HCT116 (cell line): ENCODE data around the gene TXNRD3. TPM values are rescaled to one million over a fixed set of nuclear protein-coding genes. Genes with fewer than 3 reads are reported as not detected.

Experiments used
- ATAC-seq: fragments of 200-7000 bp; cut with Tn5 transposase; 2 replicates; pipeline ENCODE4 v1.9.1; 2020; ENCODE audit warnings: mild to moderate bottlenecking, moderate library complexity
- BruUV-seq: library from RNA; stranded (reverse); fragments of 400-500 nt; replicated peaks from 2 replicates; lab custom pipeline; 2021; lab: Mats Ljungman, UMichigan
- CTCF ChIA-PET: fragments of 300-600 bp; sonication (Branson Sonifier 250); formaldehyde crosslinking; loops from one replicate; lab custom pipeline; 2021; ENCODE audit warnings: antibody characterized with exemption; lab: Charles Lee
- POLR2A ChIA-PET: fragments of 300-600, 350-600 bp; sonication (Branson Sonifier 250); formaldehyde crosslinking; loops from one replicate; lab custom pipeline; 2021; ENCODE audit warnings: antibody characterized with exemption; lab: Charles Lee
- RAD21 ChIA-PET, 2 experiments: fragments of 300-600 bp; sonication (Branson Sonifier 250); formaldehyde crosslinking; loops; one replicate each; lab custom pipeline; 2023; ENCODE audit warnings: low total read pairs in 2 of 2; ENCODE audit not compliant: uncharacterized antibody in 2 of 2, unreplicated experiment in 2 of 2, low non-redundant PET in 1 of 2; lab: Charles Lee
- DNase-seq: peaks from one replicate; pipeline ENCODE4 v3.0.0-alpha.2; 2010; ENCODE audit warnings: low read depth, low spot score
- H2AFZ ChIP-seq: fragments of 200-600 bp; shearing (Covaris generic), sonication (generic); 2 replicates; pipeline ENCODE4 v1.6.1; 2017; ENCODE audit warnings: low read depth, mixed run types, mixed read lengths, antibody characterized with exemption, low read length; ENCODE audit not compliant: poor library complexity, severe bottlenecking
- H3K27ac ChIP-seq: 2 replicates; pipeline ENCODE4 v1.5.1; 2012; ENCODE audit warnings: low read depth, low read length
- H3K27me3 ChIP-seq: fragments of 200-600 bp; sonication (generic); 2 replicates; pipeline ENCODE4 v1.6.1; 2016; ENCODE audit warnings: mixed run types, low read length, mixed read lengths; ENCODE audit not compliant: insufficient read depth
- H3K36me3 ChIP-seq, 2 experiments: fragments of 200-500 bp in 1 of 2; fragments of 200-600 bp in 1 of 2; sonication (Bioruptor generic) in 1 of 2; sonication (generic) in 1 of 2; 2 replicates each; pipeline versions ENCODE4 v1.5.1 to v1.6.1; 2014 to 2016; ENCODE audit warnings: low read length in 2 of 2, inconsistent platforms in 1 of 2, mixed read lengths in 1 of 2, mixed run types in 1 of 2; ENCODE audit not compliant: insufficient read depth in 2 of 2, control insufficient read depth in 1 of 2
- H3K4me1 ChIP-seq, 2 experiments: fragments of 200-600 bp in 1 of 2; sonication (generic) in 1 of 2; 2 replicates each; pipeline versions ENCODE4 v1.5.1 to v1.6.1; 2012 to 2017; ENCODE audit warnings: low read length in 2 of 2, inconsistent platforms in 1 of 2, mild to moderate bottlenecking in 1 of 2, mixed read lengths in 1 of 2, mixed run types in 1 of 2, moderate library complexity in 1 of 2; ENCODE audit not compliant: insufficient read depth in 2 of 2, control insufficient read depth in 1 of 2
- H3K4me2 ChIP-seq: fragments of 200-600 bp; sonication (generic); 2 replicates; pipeline ENCODE4 v1.6.1; 2017; ENCODE audit warnings: mixed run types, low read length, mixed read lengths
- H3K4me3 ChIP-seq, 2 experiments: fragments of 200-600 bp in 1 of 2; sonication (generic) in 1 of 2; replicated peaks in 1 of 2; 2 replicates each; pipeline ENCODE4 v1.5.1; 2011 to 2016; ENCODE audit warnings: low read length in 2 of 2, control low read depth in 1 of 2, low read depth in 1 of 2, mild to moderate bottlenecking in 1 of 2, mixed read lengths in 1 of 2, mixed run types in 1 of 2
- H3K79me2 ChIP-seq: fragments of 200-600 bp; sonication (generic); 2 replicates; pipeline ENCODE4 v1.6.1; 2017; ENCODE audit warnings: mild to moderate bottlenecking, mixed run types, low read length, moderate library complexity, mixed read lengths; ENCODE audit not compliant: insufficient read depth
- H3K9ac ChIP-seq: fragments of 200-600 bp; sonication (generic); 2 replicates; pipeline ENCODE4 v1.6.1; 2016; ENCODE audit warnings: low read length, mixed read lengths
- H3K9me2 ChIP-seq: fragments of 200-600 bp; sonication (generic), shearing (Covaris generic); 2 replicates; pipeline ENCODE4 v1.6.1; 2017; ENCODE audit warnings: mixed run types, mild to moderate bottlenecking, moderate library complexity; ENCODE audit not compliant: insufficient read depth
- H3K9me3 ChIP-seq, 2 experiments: fragments of 200-500 bp in 1 of 2; fragments of 200-600 bp in 1 of 2; sonication (Bioruptor generic) in 1 of 2; sonication (generic) in 1 of 2; 2 replicates each; pipeline ENCODE4 v1.6.1; 2014 to 2017; ENCODE audit warnings: low read length in 2 of 2, mixed read lengths in 2 of 2, inconsistent platforms in 1 of 2, low read depth in 1 of 2, mild to moderate bottlenecking in 1 of 2, mixed run types in 1 of 2, moderate library complexity in 1 of 2; ENCODE audit not compliant: control insufficient read depth in 1 of 2, insufficient read depth in 1 of 2
- H4K20me1 ChIP-seq: fragments of 200-600 bp; sonication (generic), shearing (Covaris generic); 2 replicates; pipeline ENCODE4 v1.6.1; 2017; ENCODE audit warnings: mixed run types, mild to moderate bottlenecking, moderate library complexity; ENCODE audit not compliant: insufficient read depth
- ATF3 ChIP-seq: IDR thresholded peaks from 2 replicates; pipeline ENCODE4 v1.6.1; 2012
- CEBPB ChIP-seq: IDR thresholded peaks from 2 replicates; pipeline ENCODE4 v1.6.1; 2012; ENCODE audit warnings: low read depth
- EZH2phosphoT487 ChIP-seq: fragments of 200-600 bp; IDR thresholded peaks from 2 replicates; pipeline ENCODE4 v1.6.1; 2018; ENCODE audit warnings: antibody characterized with exemption, borderline replicate concordance
- FOSL1 ChIP-seq: IDR thresholded peaks from 2 replicates; pipeline ENCODE4 v1.6.1; 2012; ENCODE audit warnings: low read depth
- JUND ChIP-seq: IDR thresholded peaks from 2 replicates; pipeline ENCODE4 v1.6.1; 2012
- POLR2A ChIP-seq: IDR thresholded peaks from 2 replicates; pipeline ENCODE4 v1.7.0; 2011; ENCODE audit warnings: borderline replicate concordance; ENCODE audit not compliant: insufficient read depth, insufficient read length; ENCODE audit errors: extremely low read depth
- POLR2AphosphoS5 ChIP-seq: IDR thresholded peaks from 2 replicates; pipeline ENCODE4 v1.6.1; 2011; ENCODE audit warnings: mild to moderate bottlenecking, low read depth, low read length, moderate library complexity
- RAD21 ChIP-seq: IDR thresholded peaks from 2 replicates; pipeline ENCODE4 v1.6.1; 2012; ENCODE audit warnings: low read depth, mild to moderate bottlenecking
- REST ChIP-seq: IDR thresholded peaks from 2 replicates; pipeline ENCODE4 v1.6.1; 2012; ENCODE audit warnings: low read depth
- SP1 ChIP-seq: IDR thresholded peaks from 2 replicates; pipeline ENCODE4 v1.6.1; 2012; ENCODE audit warnings: low read depth
- YY1 ChIP-seq: IDR thresholded peaks from 2 replicates; pipeline ENCODE4 v1.6.1; 2011; ENCODE audit warnings: low read length, low read depth, moderate library complexity, mild to moderate bottlenecking; ENCODE audit not compliant: insufficient replicate concordance; ENCODE audit errors: extremely low read depth
- ZNF274 ChIP-seq: fragments of 200-500 bp; sonication (Bioruptor generic); IDR thresholded peaks from 2 replicates; pipeline ENCODE4 v1.6.1; 2014; ENCODE audit warnings: mild to moderate bottlenecking, low read depth, low read length, inconsistent platforms
- intact Hi-C: fragments of 100-400 bp; cut with micrococcal nuclease; formaldehyde crosslinking; loops from 2 replicates; pipeline ENCODE4 v1.10.0; 2022
- total RNA-seq: library from RNA; stranded (reverse); gene quantifications from one replicate; pipeline ENCODE4 v1.2.1, GENCODE V29; 2021; ENCODE audit not compliant: unreplicated experiment
- TF ChIP-seq, protein P1 (sequence below), 3 experiments: fragments of 200-600 bp in 1 of 3; sonication (generic) in 1 of 3; IDR thresholded peaks in 2 of 3; conservative IDR thresholded peaks in 1 of 3; 2 replicates each; pipeline ENCODE4 v1.5.1; 2012 to 2017; ENCODE audit warnings: low read depth in 2 of 3, low read length in 2 of 3, antibody characterized with exemption in 1 of 3, borderline replicate concordance in 1 of 3, control low read depth in 1 of 3, mild to moderate bottlenecking in 1 of 3, mixed read lengths in 1 of 3, mixed run types in 1 of 3, moderate library complexity in 1 of 3; ENCODE audit not compliant: insufficient read depth in 1 of 3

The TXNRD3 gene
- total RNA-seq, 1 experiment from 2014 or later, result 19.3 TPM

DNA sequence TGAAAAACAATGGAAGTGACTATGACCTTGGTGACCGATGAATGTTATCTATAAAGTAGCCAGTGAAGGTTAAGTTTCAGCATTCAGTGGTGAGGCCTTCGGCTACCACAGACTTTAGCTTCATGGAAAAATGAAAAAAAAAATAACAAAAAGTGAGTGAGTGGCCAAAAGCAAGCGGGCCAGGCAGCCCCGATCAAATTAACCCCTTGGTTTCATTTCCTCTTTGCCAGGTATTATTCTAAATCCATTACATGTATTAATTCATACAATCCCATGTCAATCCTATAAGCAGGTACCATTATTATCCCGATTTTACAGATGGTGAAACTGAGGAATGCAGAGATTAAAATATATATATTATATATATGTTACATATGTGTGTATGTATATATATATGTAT is 28.1 kb upstream of the TXNRD3 start:
- TF ChIP-seq ZNF274 (no peak), POLR2AphosphoS5 (no peak), RAD21 (no peak), POLR2A (no peak), EZH2phosphoT487 (no peak), YY1 (no peak), REST (no peak), CEBPB (no peak), JUND (no peak), ATF3 (no peak), FOSL1 (no peak), SP1 (no peak)
- TF ChIP-seq, protein P1, sequence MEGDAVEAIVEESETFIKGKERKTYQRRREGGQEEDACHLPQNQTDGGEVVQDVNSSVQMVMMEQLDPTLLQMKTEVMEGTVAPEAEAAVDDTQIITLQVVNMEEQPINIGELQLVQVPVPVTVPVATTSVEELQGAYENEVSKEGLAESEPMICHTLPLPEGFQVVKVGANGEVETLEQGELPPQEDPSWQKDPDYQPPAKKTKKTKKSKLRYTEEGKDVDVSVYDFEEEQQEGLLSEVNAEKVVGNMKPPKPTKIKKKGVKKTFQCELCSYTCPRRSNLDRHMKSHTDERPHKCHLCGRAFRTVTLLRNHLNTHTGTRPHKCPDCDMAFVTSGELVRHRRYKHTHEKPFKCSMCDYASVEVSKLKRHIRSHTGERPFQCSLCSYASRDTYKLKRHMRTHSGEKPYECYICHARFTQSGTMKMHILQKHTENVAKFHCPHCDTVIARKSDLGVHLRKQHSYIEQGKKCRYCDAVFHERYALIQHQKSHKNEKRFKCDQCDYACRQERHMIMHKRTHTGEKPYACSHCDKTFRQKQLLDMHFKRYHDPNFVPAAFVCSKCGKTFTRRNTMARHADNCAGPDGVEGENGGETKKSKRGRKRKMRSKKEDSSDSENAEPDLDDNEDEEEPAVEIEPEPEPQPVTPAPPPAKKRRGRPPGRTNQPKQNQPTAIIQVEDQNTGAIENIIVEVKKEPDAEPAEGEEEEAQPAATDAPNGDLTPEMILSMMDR (IDR thresholded peaks at IDR 0.05 in 2 of 3, conservative IDR thresholded peaks at IDR 0.05 in 1 of 3; ENCODE audit: borderline replicate concordance in 1 of 3, insufficient read depth in 1 of 3, low read depth in 2 of 3, low read length in 2 of 3), result no peak
- H3K9me2 ChIP-seq, result no peaks in the 10 kb centered on the region
- BruUV-seq, result no TSS peak
- no peaks in the 10 kb centered on the region for H3K27me3 ChIP-seq
- H3K4me3 ChIP-seq, result no peak overlapping the region
- H3K4me1 ChIP-seq, result peaks cover 0 to 8% of the 10 kb centered on the region in 2 experiments; a peak in 1 of 4 replicates
- H3K36me3 ChIP-seq, result no peaks in the 10 kb centered on the region
- H4K20me1 ChIP-seq, result no peaks in the 10 kb centered on the region
- ATAC-seq (no peak), DNase-seq (no peak)
- POLR2A ChIA-PET, result no interaction called here
- CTCF ChIA-PET, result no interaction called here
- intact Hi-C loops, result no loop called here
- RAD21 ChIA-PET, result no interaction called here
- no peak overlapping the region for H2AFZ ChIP-seq
- H3K27ac ChIP-seq, result no peak overlapping the region
- no peak overlapping the region for H3K4me2 ChIP-seq
- no peak overlapping the region for H3K9ac ChIP-seq
- H3K79me2 ChIP-seq, result no peaks in the 10 kb centered on the region
- H3K9me3 ChIP-seq, result no peaks in the 10 kb centered on the region
